HG03135 (cell line): ENCODE results near the gene PCDHB11.
"Not testable (repeated sequence)": the region's sequence is repeated elsewhere in the genome, so short reads cannot be mapped to it uniquely, and the experiment has no call there.

Experiments used
- ATAC-seq: cut with Tn5 transposase; IDR thresholded peaks from one replicate; pipeline ENCODE4 v1.9.1; 2021; ENCODE audit warnings: mild to moderate bottlenecking, moderate library complexity; ENCODE audit not compliant: unreplicated experiment

Gene PCDHB11

DNA sequence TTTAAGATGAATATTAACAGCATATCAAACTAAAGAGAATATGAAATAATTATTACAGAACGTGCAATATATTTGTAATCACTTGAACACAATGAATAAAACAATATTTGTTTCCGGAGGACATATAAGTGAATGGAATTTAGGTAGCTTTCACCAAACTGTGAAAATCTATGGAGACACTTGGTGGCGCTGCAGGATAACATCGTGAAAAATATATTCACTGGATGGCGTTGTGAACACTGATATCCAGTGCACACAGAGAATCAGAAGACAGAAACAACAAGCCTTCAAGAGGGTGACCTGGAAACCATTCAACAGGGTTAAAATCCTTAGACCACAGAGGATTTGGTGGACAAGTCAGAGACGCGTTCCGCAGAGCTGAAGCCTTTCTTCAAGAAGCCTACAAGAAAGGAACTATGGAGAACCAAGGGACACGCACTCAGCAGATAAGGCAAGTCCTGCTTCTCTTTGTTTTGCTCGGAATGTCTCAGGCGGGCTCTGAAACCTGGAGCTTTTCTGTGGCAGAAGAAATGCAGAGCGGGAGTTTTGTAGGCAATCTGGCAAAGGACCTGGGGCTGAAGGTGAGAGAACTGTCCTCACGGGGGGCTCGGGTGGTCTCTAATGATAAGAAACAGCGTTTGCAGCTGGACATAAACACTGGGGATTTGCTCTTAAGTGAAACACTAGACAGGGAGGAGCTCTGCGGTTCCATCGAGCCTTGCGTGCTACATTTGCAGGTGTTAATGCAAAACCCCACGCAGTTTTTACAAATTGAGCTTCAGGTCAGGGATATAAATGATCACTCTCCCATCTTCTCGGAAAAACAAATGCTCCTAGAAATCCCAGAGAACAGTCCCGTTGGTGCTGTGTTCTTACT lies at the start of gene PCDHB11:
TSS of gene PCDHB11 (plus strand) at position 269 of the 877 bp plus-strand sequence. CDS start at position 417, 148 bp downstream.
- no peak for ATAC-seq

- ATAC-seq = no peak
These were observed 49.6 kb upstream of the PCDHB11 start, which contains the start of gene PCDHB6 for GRCh38 chr5:141149812-141150211. Gene PCDHB6, plus strand, starts transcription at chr5:141150057. Its CDS starts 201 bp downstream, at chr5:141150258.

DNA sequence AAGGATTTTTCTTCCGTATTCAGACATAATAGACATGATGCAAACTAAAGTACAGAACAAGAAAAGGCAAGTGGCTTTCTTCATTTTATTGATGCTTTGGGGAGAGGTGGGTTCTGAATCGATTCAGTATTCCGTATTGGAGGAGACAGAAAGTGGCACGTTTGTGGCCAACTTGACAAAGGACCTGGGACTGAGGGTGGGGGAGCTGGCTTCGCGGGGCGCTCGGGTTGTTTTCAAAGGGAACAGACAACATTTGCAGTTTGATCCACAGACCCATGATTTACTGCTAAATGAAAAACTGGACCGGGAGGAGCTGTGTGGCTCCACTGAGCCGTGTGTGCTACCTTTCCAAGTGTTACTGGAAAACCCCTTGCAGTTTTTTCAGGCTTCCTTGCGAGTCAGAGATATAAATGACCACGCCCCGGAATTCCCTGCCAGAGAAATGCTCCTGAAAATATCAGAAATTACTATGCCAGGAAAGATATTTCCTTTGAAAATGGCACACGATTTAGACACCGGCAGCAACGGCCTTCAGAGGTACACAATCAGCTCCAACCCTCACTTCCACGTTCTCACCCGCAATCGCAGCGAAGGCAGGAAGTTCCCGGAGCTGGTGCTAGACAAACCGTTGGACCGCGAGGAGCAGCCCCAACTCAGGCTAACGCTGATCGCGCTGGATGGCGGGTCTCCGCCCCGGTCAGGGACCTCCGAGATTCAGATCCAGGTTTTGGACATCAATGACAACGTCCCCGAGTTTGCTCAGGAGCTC lies 49.0 kb upstream of the PCDHB11 start:
- no peak for ATAC-seq

- ATAC-seq = no peak
These were observed 48.5 kb upstream of the PCDHB11 start for GRCh38 chr5:141150993-141151325.

DNA sequence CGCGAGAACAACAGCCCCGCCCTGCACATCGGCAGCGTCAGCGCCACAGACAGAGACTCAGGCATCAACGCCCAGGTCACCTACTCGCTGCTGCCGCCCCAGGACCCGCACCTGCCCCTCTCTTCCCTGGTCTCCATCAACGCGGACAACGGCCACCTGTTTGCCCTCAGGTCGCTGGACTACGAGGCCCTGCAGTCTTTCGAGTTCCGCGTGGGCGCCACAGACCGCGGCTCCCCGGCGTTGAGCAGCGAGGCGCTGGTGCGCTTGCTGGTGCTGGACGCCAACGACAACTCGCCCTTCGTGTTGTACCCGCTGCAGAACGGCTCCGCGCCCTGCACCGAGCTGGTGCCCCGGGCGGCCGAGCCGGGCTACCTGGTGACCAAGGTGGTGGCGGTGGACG lies 47.8 kb upstream of the PCDHB11 start:
- ATAC-seq = not testable (repeated sequence)

- ATAC-seq = not testable (repeated sequence)
These were observed 47.3 kb upstream of the PCDHB11 start for GRCh38 chr5:141152096-141152495.

- no peak for ATAC-seq
These were observed 43.7 kb upstream of the PCDHB11 start for GRCh38 chr5:141155540-141156374.

DNA sequence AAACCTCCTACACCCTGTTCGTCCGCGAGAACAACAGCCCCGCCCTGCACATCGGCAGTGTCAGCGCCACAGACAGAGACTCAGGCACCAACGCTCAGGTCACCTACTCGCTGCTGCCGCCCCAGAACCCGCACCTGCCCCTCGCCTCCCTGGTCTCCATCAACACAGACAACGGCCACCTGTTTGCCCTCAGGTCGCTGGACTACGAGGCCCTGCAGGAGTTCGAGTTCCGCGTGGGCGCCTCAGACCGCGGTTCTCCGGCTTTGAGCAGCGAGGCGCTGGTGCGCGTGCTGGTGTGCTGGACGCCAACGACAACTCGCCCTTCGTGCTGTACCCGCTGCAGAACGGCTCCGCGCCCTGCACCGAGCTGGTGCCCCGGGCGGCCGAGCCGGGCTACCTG lies 42.1 kb upstream of the PCDHB11 start:
- ATAC-seq = not testable (repeated sequence)

DNA sequence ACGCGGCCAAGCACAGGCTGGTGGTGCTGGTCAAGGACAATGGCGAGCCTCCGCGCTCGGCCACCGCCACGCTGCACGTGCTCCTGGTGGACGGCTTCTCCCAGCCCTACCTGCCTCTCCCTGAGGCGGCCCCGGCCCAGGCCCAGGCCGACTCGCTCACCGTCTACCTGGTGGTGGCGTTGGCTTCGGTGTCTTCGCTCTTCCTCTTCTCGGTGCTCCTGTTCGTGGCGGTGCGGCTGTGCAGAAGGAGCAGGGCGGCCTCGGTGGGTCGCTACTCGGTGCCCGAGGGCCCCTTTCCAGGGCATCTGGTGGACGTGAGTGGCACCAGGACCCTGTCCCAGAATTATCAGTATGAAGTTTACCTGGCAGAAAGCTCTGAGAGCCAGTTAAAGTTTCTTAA lies 41.5 kb upstream of the PCDHB11 start:
- not testable (repeated sequence) for ATAC-seq

DNA sequence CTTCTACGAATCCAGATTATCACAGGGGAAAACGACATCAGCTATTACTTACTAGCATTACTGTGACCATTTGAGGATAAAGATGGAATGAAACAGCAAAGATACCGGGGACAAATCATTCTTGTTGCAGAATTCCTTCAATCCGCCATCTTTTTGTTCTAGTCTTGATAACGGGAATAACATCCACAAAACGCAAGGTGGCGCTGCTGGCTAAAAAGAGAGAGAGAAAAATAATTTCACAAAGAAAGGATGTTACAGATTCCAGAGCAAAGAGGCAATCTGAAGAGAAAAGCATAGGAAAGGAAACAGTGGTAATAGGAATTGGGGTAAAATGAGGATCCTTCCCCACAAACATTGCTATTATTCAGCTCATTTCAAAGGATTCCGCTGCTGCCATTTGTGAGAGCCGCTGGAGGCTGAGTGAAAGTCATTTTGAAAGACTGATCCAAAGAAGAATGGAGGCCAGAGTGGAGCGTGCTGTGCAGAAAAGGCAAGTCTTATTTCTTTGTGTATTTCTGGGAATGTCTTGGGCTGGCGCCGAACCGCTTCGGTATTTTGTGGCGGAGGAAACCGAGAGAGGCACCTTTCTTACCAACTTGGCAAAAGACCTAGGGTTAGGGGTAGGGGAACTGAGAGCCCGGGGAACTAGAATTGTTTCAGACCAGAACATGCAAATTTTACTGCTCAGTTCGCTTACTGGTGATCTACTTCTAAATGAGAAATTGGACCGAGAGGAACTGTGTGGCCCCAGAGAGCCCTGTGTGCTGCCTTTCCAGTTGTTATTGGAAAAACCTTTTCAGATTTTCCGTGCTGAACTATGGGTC lies 26.8 kb upstream of the PCDHB11 start, which contains the start of gene PCDHB7:
TSS of gene PCDHB7 (plus strand) at position 264 of the 824 bp plus-strand sequence. CDS start at position 456, 192 bp downstream.
- no peak for ATAC-seq

GRCh38 chr5:141174291-141175104 lies 24.9 kb upstream of the PCDHB11 start:
- ATAC-seq = not testable (repeated sequence)

DNA sequence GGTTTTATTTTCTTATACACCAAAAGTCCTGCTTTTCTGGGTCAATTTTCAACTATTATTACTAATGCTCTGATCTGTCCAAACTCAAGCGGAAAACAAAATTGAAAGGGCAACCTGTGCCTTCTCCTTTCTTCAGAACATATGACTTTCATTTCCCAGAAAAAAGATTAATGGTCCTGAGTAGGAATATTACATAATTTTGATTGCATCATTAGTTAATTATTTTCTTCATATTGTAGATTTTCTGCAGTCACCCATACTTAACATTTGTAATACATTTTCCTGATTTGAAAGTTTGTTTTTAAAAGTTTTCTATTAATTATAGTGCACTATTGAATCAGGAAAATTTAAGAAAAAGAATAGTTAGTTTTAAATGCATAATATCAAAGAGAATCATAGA lies 23.5 kb upstream of the PCDHB11 start:
- no peak for ATAC-seq

GRCh38 chr5:141177577-141178191 lies 21.7 kb upstream of the PCDHB11 start, which contains the start of gene PCDHB8:
Gene PCDHB8, plus strand, starts transcription at chr5:141177790. Its CDS starts 245 bp downstream, at chr5:141178035.
- not testable (repeated sequence) for ATAC-seq

DNA sequence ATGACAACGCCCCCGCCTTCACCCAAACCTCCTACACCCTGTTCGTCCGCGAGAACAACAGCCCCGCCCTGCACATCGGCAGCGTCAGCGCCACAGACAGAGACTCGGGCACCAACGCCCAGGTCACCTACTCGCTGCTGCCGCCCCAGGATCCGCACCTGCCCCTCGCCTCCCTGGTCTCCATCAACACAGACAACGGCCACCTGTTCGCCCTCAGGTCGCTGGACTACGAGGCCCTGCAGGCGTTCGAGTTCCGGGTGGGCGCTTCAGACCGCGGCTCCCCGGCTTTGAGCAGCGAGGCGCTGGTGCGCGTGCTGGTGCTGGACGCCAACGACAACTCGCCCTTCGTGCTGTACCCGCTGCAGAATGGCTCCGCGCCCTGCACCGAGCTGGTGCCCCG lies 20.1 kb upstream of the PCDHB11 start:
- not testable (repeated sequence) for ATAC-seq

- not testable (repeated sequence) for ATAC-seq
These were observed 19.6 kb upstream of the PCDHB11 start for GRCh38 chr5:141179876-141180275.

DNA sequence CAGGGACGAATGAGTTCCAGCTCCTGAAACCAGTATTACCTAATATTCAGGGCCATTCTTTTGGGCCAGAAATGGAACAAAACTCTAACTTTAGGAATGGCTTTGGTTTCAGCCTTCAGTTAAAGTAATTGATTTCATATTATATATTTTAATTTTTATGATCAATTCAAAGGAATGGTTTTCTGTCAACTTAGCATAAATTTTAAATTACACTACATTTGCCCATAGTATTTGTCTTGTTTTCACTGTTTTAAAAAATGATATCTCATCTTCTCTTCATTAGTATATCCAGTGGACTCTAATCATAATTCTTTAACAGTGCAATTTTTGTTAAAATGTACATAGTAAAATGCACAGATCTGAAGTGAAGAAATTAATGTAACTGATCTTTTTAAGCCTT lies 19.1 kb upstream of the PCDHB11 start:
- no peak for ATAC-seq

DNA sequence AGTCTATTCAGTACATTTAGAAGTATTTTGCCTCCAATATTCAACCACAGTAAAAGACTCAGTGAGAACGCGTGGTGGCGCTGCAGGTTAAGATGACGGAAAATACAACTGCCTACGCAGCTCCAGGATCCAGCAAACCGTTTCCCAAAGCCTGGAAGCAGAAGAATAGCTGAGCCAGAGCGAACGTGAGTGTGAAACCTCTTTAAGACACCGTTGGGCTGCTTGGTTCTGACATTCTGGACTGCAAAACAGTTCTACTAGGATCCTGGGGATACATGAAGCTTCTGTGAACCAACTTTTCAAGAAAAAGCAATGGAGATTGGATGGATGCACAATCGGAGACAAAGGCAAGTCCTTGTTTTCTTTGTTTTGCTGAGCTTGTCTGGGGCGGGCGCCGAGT lies 17.2 kb upstream of the PCDHB11 start, which contains the start of gene PCDHB16:
TSS of gene PCDHB16 (plus strand) at position 140 of the 400 bp plus-strand sequence. CDS start at position 313, 173 bp downstream.
- ATAC-seq = no peak

GRCh38 chr5:141184117-141184855 lies 15.1 kb upstream of the PCDHB11 start:
- not testable (repeated sequence) for ATAC-seq
